Activated CD8-positive, alpha-beta memory T cell treated with anti-CD3 and anti-CD28 coated beads, Interleukin-2, amount 50 U/mL, for 48 hours (primary cell): Measurements from ENCODE around the gene TFAP2B.

Source experiments
- DNase-seq: peaks from one replicate; pipeline ENCODE4 v3.0.0-alpha.2; 2020

The TFAP2B gene

DNA sequence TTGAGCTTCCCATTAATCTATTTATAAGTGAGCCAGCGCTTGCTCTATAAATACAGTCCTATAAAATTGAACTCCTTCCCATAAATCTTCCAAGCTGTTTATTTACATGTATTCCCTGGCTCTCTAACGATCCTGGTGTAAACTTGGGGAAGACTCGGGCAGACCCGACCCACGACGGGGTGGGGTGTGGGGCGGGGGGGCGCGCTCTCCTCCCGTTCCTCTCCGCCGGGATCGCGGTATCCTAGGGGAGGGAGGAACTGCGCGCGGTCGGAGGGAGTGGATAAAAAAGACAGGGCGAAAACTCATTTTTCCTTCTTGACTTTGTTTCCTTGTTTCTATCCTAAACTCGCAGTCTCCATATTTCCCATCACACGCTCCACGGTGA lies 31.1 kb downstream of the TFAP2B start:
- DNase-seq = no peak

DNA sequence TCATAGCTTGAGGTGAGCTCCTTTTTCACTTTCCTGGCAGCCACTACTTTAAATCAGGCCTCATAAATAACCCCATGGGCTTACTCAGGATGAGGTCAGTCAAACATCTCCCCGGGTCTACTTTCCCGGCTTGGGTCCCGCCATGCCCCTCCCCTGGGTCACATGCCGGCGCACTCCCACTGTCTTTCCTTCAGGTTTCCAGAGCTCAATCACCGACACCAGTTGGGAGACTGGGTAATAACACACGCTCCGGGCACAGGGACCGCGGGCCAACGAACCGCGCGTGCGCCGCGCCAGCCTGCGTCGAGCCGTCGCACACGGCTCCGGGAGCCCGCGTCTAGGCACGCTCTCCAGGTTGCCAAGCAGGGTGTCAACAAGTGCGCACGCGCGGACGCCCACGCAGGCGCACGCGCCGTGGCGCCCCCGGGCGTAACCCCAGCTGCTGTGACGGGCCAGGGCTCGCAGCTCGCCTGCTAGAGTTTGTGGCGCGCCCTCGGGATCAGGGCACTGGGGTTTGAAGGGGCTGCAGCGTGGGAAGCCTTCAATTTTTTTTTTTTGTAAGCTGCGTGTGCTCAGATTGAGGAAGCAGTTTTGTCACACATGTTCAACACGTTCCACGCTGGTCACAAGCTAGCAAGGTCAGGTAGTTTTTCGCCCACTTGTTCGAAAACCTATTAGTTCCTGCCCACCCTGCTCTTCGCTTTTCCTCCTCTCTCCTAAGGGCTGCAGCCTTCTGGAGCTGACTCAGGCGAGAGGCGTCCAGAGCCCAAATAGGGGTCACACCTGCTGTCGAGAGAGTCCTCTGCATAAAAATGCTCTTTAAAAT lies 31.8 kb downstream of the TFAP2B start:
- no peak for DNase-seq

GRCh38 chr6:50851049-50851845 lies 32.6 kb downstream of the TFAP2B start:
- no peak for DNase-seq

DNA sequence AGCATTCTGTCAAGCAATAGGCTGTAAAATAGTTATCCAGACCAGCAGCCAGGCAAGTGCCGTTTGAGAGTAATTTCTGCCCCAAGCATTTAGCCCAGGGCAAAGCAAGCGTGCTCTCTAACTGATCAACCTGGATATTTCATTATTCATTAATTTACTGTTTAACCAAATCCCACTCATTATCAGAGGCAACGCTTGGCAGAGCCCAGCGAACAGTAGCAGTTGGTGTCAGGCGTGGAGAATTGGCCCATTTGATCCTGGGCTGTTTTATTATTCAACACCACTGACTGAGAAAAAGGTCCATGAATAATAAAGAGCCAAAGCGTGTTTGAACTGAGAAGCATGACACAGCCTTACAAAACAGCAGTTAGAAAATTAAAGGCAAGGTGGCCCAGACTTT lies 35.3 kb downstream of the TFAP2B start:
- DNase-seq = no peak

- no peak for DNase-seq
Observed at GRCh38 chr6:50861692-50862091, 43.0 kb downstream of the TFAP2B start.

- DNase-seq = no peak
Observed at GRCh38 chr6:50862176-50862575, 43.5 kb downstream of the TFAP2B start.

DNA sequence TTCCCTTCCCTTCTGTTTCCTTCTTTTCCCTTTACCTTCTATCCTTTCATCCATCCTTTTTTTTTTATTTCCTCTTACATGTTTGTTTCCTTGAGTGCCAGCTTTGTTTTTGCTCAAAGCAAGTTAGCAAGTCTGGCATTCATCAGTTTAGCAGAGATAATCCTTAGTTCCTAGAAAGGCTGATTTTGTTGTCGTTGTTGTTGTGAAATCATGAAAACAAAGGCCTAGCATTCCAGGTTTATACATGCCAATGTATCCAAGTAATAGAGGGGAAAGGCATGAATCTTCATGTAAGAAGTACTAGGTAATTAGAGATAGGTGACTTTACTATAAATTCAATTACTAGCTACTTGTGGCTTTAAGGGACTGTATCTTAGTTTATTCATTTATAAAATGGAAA lies 45.9 kb downstream of the TFAP2B start:
- DNase-seq = no peak

- DNase-seq = no peak
Observed at GRCh38 chr6:50868466-50868865, 49.8 kb downstream of the TFAP2B start.

DNA sequence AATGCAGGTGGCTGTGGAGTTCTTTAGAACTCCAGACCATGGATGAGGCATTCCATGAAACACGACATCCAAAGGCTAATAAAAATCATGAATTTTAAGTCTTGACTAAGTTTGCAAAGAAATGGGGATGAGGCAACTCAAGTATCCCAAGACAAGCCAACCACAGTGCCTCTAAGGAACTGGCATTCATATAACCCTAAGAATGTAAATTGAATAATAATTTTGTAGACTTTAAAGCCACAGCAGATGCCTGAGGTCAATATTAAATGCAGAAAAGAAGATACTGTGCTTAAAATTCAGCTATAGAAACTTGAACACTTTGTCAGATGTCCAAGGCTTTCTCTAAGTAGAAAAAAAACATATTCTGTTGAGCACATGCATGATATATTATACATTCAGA lies 54.5 kb downstream of the TFAP2B start:
- DNase-seq = no peak

DNA sequence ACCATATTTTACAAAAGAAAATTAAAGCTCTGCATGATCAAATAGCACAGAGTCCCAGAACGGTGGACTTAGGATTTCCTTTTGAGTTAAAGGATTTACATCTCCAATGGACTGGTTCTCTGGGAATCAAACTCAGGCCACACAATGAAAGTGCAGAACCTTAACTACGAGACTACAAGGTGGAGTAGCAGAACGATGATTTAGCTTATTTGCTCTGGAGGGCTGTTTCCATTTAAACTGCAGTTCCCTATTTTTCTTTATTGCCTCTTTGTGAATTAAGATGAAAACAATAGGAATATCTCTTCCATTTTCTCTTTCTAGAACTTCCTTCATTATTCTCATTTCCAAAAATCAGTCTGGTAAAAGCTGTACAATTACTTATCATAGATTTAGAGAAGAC lies 65.7 kb downstream of the TFAP2B start:
- no peak for DNase-seq

GRCh38 chr6:50887112-50887511 lies 68.4 kb downstream of the TFAP2B start:
- no peak for DNase-seq

DNA sequence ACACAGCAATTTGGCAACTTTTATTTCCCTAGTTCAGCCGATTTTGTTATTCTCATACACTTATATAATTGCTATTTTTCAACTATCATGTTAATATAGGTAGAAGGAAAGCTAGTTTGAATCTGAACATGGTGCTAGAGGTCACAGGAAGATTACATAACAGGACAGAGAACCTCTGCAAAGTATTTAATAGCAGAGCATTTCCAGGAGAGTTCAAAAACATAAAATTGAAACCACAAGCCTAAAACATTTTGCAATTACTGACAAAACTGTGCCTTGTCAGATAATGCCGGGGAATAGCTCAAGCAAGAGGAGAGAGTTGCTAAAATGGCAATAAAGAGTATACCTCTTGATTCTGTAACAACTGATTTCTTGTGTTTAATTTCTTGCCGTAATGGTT lies 70.8 kb downstream of the TFAP2B start:
- DNase-seq = no peak

DNA sequence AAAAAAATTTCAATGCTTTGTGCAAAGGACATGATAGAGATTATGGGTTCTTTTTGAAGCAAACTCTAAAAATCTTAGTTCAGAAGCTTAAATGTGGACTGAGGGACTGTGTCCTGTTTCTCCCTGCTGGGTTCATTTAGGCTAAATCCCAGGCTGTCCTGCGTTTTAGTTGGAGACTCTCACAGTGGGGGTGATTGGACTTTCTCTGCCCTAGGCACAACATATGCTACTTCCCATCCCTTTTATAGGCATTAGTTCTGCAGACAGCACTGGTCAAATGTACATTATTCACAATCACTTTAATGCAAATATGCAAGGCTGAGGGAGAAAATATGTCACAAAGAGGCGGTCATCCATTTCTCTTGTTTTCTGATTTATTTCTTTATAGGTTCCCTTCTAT lies 71.3 kb downstream of the TFAP2B start:
- DNase-seq = no peak

- no peak for DNase-seq
Observed at GRCh38 chr6:50890579-50890978, 71.9 kb downstream of the TFAP2B start.

- DNase-seq = no peak
Observed at GRCh38 chr6:50891290-50891689, 72.6 kb downstream of the TFAP2B start.
